Activated T-cell treated with anti-CD3 and anti-CD28 coated beads, Interleukin-2, amount 50 U/mL, for 4 hours (primary cell): Measurements from ENCODE around the gene KRTAP20-4. TPM values are rescaled to one million over a fixed set of nuclear protein-coding genes. Genes with fewer than 3 reads are reported as not detected.

Experiments
- ATAC-seq, 2 donors: fragments of 200-7000 bp; cut with Tn5 transposase; one replicate each; pipeline ENCODE4 v1.10.0; 2021
- DNase-seq: peaks from one replicate; pipeline ENCODE4 v3.0.0-alpha.2; 2020
- H3K27me3 Mint-ChIP-seq: one replicate; pipeline ENCODE4 v1.8.0; 2021; ENCODE audit warnings: low read depth, mixed read lengths
- H3K36me3 Mint-ChIP-seq: one replicate; pipeline ENCODE4 v1.8.0; 2022; ENCODE audit warnings: mixed read lengths; ENCODE audit not compliant: insufficient read depth
- H3K4me1 Mint-ChIP-seq: one replicate; pipeline ENCODE4 v1.8.0; 2021; ENCODE audit warnings: low read depth, mixed read lengths
- H3K4me3 Mint-ChIP-seq: one replicate; pipeline ENCODE4 v1.8.0; 2021; ENCODE audit warnings: mild to moderate bottlenecking, moderate library complexity, mixed read lengths
- H3K9me3 Mint-ChIP-seq: one replicate; pipeline ENCODE4 v1.8.0; 2021; ENCODE audit warnings: mixed read lengths
- total RNA-seq, 3 donors: library from RNA; stranded (reverse); gene quantifications; one replicate each; pipeline ENCODE4 v1.2.1, GENCODE V29; 2021

KRTAP20-4 gene
- total RNA-seq, 3 donors from 2014 or later: not detected

- DNase-seq: no peak
- no peak for ATAC-seq
- no peaks in the 10 kb centered on the region for H3K27me3 Mint-ChIP-seq
- H3K36me3 Mint-ChIP-seq: no peaks in the 10 kb centered on the region
- H3K9me3 Mint-ChIP-seq: no peaks in the 10 kb centered on the region
- H3K4me3 Mint-ChIP-seq: no peak overlapping the region
- H3K4me1 Mint-ChIP-seq: no peaks in the 10 kb centered on the region
Measured at GRCh38 chr21:30623362-30623761, 2.9 kb downstream of the KRTAP20-4 start.

GRCh38 chr21:30625449-30626165, 5.2 kb downstream of the KRTAP20-4 start:
- no peaks in the 10 kb centered on the region for H3K4me1 Mint-ChIP-seq
- no peaks in the 10 kb centered on the region for H3K27me3 Mint-ChIP-seq
- no peak for ATAC-seq
- no peak for DNase-seq
- H3K9me3 Mint-ChIP-seq: no peaks in the 10 kb centered on the region
- no peak overlapping the region for H3K4me3 Mint-ChIP-seq
- H3K36me3 Mint-ChIP-seq: no peaks in the 10 kb centered on the region

DNA sequence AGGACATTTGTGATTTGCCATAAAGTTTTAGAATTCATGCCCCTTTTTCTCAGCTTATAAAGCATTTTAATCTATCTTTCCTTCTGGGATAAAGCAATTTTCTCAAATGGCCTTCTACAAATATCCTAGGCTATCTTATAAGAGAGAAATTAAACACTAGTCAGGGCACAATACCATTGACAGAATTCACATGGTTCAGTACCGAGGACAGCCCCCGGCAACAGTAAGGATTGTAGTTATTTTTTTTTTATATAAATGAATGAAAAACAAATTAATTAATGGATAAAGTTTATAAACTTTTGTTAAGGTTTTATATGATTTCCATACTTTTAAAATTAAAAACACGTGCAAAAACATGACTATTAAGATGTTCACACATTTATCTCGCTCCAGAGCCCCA, 7.7 kb downstream of the KRTAP20-4 start:
- H3K9me3 Mint-ChIP-seq: no peaks in the 10 kb centered on the region
- no peak for ATAC-seq
- H3K36me3 Mint-ChIP-seq: no peaks in the 10 kb centered on the region
- H3K4me3 Mint-ChIP-seq: no peak overlapping the region
- DNase-seq: no peak
- H3K4me1 Mint-ChIP-seq: no peaks in the 10 kb centered on the region
- no peaks in the 10 kb centered on the region for H3K27me3 Mint-ChIP-seq

- DNase-seq: no peak
- Mint-ChIP-seq H3K27me3 (no peaks in the 10 kb centered on the region), H3K36me3 (no peaks in the 10 kb centered on the region), H3K4me1 (no peaks in the 10 kb centered on the region), H3K9me3 (no peaks in the 10 kb centered on the region), H3K4me3 (no peak overlapping the region)
- no peak for ATAC-seq
Measured at GRCh38 chr21:30629200-30629599, 8.8 kb downstream of the KRTAP20-4 start.

GRCh38 chr21:30634906-30635305, 14.5 kb downstream of the KRTAP20-4 start, which contains the start of gene KRTAP20-2:
Gene KRTAP20-2, plus strand, starts transcription at chr21:30635206. Its CDS starts 58 bp downstream, at chr21:30635264.
- H3K9me3 Mint-ChIP-seq: no peaks in the 10 kb centered on the region
- ATAC-seq (no peak), DNase-seq (no peak)
- H3K4me3 Mint-ChIP-seq: no peak within 1 kb of the TSS
- H3K4me1 Mint-ChIP-seq: no peaks in the 10 kb centered on the region
- no peaks in the 10 kb centered on the region for H3K27me3 Mint-ChIP-seq
- H3K36me3 Mint-ChIP-seq: no peaks in the 10 kb centered on the region

- Mint-ChIP-seq H3K9me3 (no peaks in the 10 kb centered on the region), H3K4me1 (no peaks in the 10 kb centered on the region), H3K36me3 (no peaks in the 10 kb centered on the region), H3K27me3 (no peaks in the 10 kb centered on the region), H3K4me3 (no peak overlapping the region)
- ATAC-seq: no peak
- DNase-seq: no peak
Measured at GRCh38 chr21:30638686-30639085, 18.3 kb downstream of the KRTAP20-4 start.

DNA sequence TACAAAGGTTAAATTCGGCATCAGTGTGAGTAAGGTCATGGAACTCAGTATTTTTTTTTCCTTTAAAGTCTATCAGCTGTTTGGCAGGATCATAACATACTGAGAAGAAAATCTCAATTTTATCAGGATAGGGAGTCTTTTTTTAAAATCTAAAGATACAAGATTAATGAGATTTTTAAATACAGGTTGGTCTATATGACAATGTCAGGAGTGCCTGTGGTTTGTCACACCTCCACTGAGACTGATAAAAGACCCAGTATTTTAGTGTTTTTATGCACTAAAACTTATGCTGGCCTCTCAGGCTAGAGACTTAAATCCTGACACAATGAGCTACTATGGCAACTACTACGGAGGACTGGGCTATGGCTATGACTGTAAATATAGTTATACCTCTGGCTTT, 22.1 kb downstream of the KRTAP20-4 start, which contains the start of gene KRTAP20-3:
TSS of gene KRTAP20-3 (plus strand) at position 301 of the 400 bp plus-strand sequence.
- DNase-seq (no peak), ATAC-seq (no peak)
- no peaks in the 10 kb centered on the region for H3K36me3 Mint-ChIP-seq
- H3K4me1 Mint-ChIP-seq: no peaks in the 10 kb centered on the region
- no peak within 1 kb of the TSS for H3K4me3 Mint-ChIP-seq
- H3K9me3 Mint-ChIP-seq: peaks cover 10% of the 10 kb centered on the region
- H3K27me3 Mint-ChIP-seq: no peaks in the 10 kb centered on the region

GRCh38 chr21:30646904-30647414, 26.5 kb downstream of the KRTAP20-4 start:
- no peak for ATAC-seq
- peaks cover 10% of the 10 kb centered on the region for H3K9me3 Mint-ChIP-seq
- H3K4me3 Mint-ChIP-seq: no peak overlapping the region
- H3K36me3 Mint-ChIP-seq: no peaks in the 10 kb centered on the region
- DNase-seq: no peak
- H3K4me1 Mint-ChIP-seq: no peaks in the 10 kb centered on the region
- peaks cover 3% of the 10 kb centered on the region for H3K27me3 Mint-ChIP-seq

- ATAC-seq (no peak), DNase-seq (no peak)
- no peaks in the 10 kb centered on the region for H3K4me1 Mint-ChIP-seq
- H3K9me3 Mint-ChIP-seq: no peaks in the 10 kb centered on the region
- H3K27me3 Mint-ChIP-seq: peaks cover 3% of the 10 kb centered on the region
- H3K4me3 Mint-ChIP-seq: no peak overlapping the region
- H3K36me3 Mint-ChIP-seq: no peaks in the 10 kb centered on the region
Measured at GRCh38 chr21:30652891-30653290, 32.5 kb downstream of the KRTAP20-4 start.

- no peak overlapping the region for H3K4me3 Mint-ChIP-seq
- no peaks in the 10 kb centered on the region for H3K27me3 Mint-ChIP-seq
- H3K36me3 Mint-ChIP-seq: no peaks in the 10 kb centered on the region
- DNase-seq: no peak
- no peaks in the 10 kb centered on the region for H3K4me1 Mint-ChIP-seq
- peaks cover 9% of the 10 kb centered on the region for H3K9me3 Mint-ChIP-seq
- no peak for ATAC-seq
Measured at GRCh38 chr21:30668776-30669175, 48.3 kb downstream of the KRTAP20-4 start.

Other genes with a start within 250 kb of the KRTAP20-4 start
- gene KRTAP13-2, start 248.4 kb upstream of the KRTAP20-4 start, total RNA-seq: not detected
- gene KRTAP13-1, start 224.6 kb upstream of the KRTAP20-4 start, total RNA-seq: not detected
- gene KRTAP13-3, start 194.7 kb upstream of the KRTAP20-4 start, total RNA-seq: not detected
- not detected for gene KRTAP13-4, start 190.4 kb upstream of the KRTAP20-4 start, total RNA-seq
- not detected for gene KRTAP15-1, start 180.4 kb upstream of the KRTAP20-4 start, total RNA-seq
- gene KRTAP19-1, start 140.3 kb upstream of the KRTAP20-4 start, total RNA-seq: not detected
- gene KRTAP19-2, start 133.2 kb upstream of the KRTAP20-4 start, total RNA-seq: not detected
- not detected for gene KRTAP19-3, start 128.6 kb upstream of the KRTAP20-4 start, total RNA-seq
- not detected for gene KRTAP19-4, start 123.5 kb upstream of the KRTAP20-4 start, total RNA-seq
- gene KRTAP19-5, start 118.5 kb upstream of the KRTAP20-4 start, total RNA-seq: not detected
- gene KRTAP19-6, start 78.8 kb upstream of the KRTAP20-4 start, total RNA-seq: not detected
- not detected for gene KRTAP19-7, start 59.3 kb upstream of the KRTAP20-4 start, total RNA-seq
- not detected for gene KRTAP22-2, start 30.2 kb upstream of the KRTAP20-4 start, total RNA-seq
- gene KRTAP6-3, start 28.2 kb upstream of the KRTAP20-4 start, total RNA-seq: not detected
- not detected for gene KRTAP6-2, start 21.7 kb upstream of the KRTAP20-4 start, total RNA-seq
- not detected for gene KRTAP22-1, start 19.5 kb upstream of the KRTAP20-4 start, total RNA-seq
- gene KRTAP6-1, start 6.7 kb upstream of the KRTAP20-4 start, total RNA-seq: not detected
- not detected for gene KRTAP20-1, start 4.2 kb upstream of the KRTAP20-4 start, total RNA-seq
- not detected for gene KRTAP20-2, start 14.6 kb downstream of the KRTAP20-4 start, total RNA-seq
- gene KRTAP20-3, start 22.2 kb downstream of the KRTAP20-4 start, total RNA-seq: not detected
- not detected for gene KRTAP21-3, start 98.2 kb downstream of the KRTAP20-4 start, total RNA-seq
- not detected for gene KRTAP21-2, start 126.6 kb downstream of the KRTAP20-4 start, total RNA-seq
- not detected for gene KRTAP21-1, start 134.8 kb downstream of the KRTAP20-4 start, total RNA-seq
- not detected for gene KRTAP8-1, start 192.6 kb downstream of the KRTAP20-4 start, total RNA-seq
- not detected for gene KRTAP7-1, start 209.1 kb downstream of the KRTAP20-4 start, total RNA-seq